GM18873 (cell line): ENCODE data around the gene PGS1.
A peak's percentile ranks its signal among the peaks of the same experiment; 100 is the strongest.

Experiments used
- ATAC-seq: cut with Tn5 transposase; IDR thresholded peaks from one replicate; pipeline ENCODE4 v1.9.1; 2021; ENCODE audit warnings: mild to moderate bottlenecking, moderate library complexity, moderate number of reproducible peaks; ENCODE audit not compliant: unreplicated experiment, low FRiP score

The PGS1 gene

GRCh38 chr17:78346605-78347250, 31.7 kb upstream of the PGS1 start:
- no peak for ATAC-seq

DNA sequence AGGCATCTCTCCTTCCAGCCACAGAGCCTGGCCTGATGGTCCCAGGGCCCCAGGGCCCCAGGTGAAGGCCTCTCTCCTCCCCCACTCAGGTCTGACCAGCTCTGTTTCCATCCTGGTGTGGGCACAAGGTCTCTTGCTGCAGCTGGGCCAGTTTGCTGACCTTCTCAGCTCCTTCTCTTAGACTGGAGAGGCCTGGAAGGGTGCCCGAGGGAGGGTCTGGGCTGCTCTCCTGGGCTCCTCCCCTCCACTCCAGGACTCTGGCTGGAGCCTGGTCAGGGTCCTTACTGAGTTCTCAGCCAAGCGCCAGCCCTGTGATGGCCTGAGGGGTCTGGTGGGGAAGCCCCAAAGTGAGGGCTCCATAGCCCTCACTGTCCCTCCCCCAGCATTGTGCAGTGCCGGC, 31.0 kb upstream of the PGS1 start:
- ATAC-seq: no peak

DNA sequence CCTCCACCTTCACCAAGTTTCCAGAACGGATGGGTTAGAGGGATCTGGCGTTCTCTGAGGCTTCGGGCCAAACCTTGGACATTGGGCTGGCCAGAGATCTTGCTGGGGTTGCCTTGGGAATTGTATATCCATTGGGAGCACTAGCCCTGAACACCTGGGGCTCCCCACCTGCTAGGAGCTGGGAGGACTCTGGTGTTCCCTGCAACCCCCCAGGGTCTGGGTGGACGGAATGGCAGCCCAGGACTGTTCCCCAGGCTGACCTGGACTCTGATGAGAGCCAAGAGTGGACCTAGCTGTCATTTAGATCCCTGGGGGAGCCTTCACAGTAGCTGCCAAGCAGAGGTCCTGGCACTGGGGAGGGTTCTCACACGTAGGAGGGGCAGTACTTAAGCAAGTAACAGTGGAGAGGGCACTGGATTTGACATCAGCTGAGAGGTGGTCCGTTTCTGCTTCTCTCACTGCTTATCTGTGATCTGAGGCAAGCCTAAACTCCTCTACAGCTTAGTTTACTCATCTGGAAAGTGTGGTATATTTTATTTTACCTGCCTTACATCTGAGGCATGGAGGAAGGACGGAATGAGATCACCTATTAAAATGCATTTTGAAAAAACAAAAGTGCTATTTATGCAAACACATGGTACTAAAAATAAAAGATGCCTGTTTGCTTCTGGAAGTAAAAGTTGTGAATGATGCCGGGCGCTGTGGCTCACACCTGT, 30.2 kb upstream of the PGS1 start:
- ATAC-seq: no peak

- ATAC-seq: no peak
Measured at GRCh38 chr17:78349891-78350642, 28.4 kb upstream of the PGS1 start.

DNA sequence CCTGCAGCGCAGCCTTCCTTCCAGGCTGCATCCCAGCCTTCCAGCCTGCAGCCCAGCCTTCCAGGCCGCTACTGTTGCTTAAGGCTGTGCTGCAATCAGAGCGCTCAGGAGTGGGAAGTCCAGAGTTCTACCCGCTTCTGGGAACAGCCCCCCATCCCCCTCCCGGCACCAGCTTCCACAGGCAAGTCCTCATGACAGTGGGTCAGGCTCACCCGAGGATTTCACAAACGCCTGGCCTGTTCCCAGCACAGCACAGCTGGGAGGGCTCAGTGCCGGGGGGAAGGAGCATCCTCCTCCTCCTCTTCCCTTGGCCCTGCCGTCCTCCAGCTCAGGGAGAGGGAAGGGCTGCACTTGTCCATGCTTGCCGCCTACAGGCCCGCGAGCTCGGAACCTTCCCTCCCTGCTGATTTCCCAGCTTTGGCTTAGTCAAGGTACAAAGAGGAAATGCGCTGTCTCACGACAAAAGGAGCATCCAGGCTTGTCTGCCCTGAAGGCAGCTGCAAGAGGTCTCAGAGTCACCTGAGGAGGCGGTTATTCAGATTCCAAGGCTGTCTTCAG, 26.9 kb upstream of the PGS1 start:
- ATAC-seq: no peak

DNA sequence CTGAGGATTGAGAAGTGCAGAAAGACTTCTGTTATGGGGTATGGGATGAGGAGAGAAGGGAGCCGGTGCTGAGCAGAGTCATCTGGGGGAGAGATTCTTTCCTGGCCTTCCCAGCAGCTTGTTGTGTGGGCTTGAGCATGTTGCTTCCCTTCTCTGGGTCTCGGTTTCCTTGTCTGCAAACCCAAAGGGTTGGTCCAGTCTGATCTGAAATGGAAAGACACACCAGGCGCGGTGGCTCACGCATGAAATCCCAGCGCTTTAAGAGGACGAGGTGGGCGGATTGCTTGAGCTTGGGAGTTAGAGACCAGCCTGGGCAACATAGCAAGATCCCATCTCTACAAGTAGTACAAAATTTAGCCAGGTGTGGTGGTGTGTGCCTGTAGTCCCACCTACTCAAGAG, 24.6 kb upstream of the PGS1 start:
- ATAC-seq: no peak

GRCh38 chr17:78355045-78355641, 23.3 kb upstream of the PGS1 start:
- ATAC-seq: no peak

DNA sequence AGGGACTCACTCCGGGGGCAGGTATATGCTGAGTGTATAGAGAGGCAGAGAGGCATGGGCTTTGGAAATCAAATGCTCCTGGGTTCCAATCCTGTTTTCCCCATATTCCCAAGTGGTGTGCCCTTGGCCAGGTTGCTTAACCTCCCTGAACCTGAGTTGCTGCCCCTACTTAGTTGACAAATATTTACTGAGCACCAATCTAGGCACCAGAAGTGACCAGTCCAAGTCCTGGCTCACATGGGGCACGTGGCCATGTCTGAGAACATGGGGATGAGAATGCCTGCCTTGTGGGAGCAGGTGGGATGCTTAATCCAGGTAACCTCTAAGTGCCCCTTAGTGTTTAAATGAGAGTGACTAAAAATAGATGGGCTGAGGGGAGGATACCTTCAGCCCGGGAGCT, 22.7 kb upstream of the PGS1 start:
- no peak for ATAC-seq

DNA sequence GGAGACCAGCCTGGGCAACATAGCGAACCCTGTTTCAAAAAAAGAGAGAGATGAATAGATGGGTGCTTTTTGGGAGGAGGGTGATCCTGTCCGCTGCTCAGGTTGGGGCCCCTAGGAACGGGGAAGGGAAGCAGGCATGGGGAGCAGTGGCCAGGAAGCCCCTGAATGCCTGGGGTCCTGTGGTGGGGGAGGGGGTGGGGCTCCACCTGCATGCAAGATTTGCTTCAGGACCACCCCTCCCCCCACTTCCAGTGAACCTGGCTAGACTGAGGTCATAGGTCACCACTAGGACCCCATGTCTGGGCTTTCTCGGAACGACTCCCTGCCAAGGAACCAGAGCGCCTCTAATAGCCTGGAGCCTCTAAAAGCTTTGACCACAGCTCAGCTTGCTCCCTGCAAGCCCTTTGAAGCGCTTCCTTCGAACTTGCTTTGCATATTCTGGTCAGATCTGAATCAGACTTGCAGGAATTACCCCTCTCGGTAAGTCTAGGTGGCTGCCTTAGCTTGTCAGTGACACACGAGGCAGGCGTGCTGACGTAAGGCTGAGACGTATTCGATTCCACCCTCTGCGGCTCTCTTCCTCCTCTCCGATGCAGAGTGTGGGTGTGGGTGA, 22.2 kb upstream of the PGS1 start:
- peak; percentile 51 for ATAC-seq

DNA sequence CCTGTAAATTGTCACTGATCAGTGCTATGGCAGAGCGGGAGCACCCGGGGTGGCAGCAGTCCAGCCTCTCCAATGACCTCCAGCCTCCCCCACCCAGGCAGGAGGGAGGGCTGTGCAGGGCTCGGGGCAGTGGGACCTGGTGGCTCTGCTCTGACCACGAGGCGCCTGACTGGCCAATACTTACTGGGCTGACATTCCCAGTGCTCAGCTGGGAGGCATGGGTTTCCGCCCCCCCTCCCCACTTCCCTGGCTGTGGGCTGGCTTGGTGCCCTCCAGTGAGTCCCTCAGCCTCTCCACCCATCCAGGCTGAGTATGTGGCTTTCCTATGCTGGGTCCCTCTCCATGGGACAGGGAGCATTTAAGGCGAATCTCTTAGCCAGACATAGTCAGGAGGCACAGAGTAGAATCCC, 21.3 kb upstream of the PGS1 start:
- ATAC-seq: no peak

DNA sequence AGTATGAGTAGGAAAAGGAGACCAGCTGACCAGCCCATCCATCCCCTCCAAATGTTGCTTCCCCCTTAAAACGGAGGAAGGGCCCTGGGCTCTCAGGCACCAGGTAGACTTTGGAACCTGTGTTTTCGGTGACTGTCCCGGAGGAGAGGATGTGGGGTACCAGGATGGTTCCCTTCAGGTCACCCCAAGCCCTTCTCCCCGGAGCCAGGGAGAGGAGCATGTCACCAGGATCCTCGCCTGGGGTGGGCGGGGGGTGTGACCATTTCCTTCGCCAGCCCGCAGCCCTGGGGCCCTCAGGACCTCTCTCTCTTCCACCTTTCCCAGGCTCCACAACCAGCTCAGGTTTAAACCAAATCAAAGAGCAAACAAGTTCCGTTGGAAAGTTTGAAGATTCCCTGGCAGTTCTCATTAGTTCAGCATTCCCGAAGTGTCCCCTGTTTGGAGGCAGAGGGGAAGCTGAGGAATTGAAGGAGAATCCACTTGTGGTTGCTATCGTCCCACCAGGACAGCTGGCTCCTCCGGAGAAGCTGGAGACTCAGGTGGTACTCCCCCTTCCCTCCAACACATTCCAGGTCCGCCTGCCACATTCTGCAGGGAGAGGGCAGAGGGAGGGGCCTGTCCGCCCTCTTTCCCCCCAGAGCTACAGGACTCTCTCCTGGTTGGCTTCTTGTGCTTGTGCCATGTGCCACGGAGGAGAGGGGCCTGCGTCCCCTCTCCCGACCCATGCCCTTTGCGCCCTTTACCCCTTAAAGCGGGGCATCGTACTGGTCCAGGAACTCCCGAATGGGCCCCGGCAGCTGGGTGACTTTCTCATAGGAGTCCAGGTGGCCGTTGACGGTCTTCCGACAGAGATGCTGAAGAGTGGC, 20.5 kb upstream of the PGS1 start:
- ATAC-seq: no peak

DNA sequence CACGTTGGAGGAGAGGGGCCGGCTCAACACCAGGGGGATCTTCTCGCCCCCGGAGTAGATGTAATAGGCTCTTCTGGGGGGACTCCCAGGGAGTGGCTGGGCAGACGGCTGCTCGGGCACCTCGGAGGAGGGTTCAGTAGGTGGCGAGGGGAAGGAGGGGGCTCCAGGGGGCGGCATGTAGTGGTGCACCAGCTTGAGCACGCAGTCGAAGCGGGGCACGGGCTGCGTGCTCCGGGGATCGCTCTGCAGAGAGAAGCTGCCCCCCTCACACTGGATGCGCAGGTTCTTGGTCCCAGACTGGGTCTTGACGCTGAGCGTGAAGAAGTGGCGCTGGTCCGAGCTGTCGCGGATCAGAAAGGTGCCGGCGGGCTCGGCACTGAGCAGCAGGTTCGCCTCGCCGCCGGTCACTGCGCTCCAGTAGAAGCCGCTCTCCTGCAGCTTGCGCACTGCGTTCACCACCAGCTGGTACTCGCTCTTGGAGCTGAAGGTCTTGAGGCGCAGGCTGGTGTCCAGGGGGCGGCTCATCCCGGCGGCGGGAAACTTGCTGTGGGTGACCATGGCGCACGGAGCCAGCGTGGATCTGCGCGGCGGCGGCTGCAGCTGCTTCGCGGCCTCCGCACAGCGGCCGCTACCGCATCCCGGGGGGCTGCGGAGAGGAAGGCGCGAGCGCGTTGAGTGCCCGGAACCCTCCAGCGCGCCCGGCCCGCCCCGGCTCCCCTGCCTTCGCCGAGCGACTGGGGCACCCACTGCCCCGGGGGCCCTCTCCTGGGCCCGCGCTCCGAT, 19.7 kb upstream of the PGS1 start:
- ATAC-seq: no peak

DNA sequence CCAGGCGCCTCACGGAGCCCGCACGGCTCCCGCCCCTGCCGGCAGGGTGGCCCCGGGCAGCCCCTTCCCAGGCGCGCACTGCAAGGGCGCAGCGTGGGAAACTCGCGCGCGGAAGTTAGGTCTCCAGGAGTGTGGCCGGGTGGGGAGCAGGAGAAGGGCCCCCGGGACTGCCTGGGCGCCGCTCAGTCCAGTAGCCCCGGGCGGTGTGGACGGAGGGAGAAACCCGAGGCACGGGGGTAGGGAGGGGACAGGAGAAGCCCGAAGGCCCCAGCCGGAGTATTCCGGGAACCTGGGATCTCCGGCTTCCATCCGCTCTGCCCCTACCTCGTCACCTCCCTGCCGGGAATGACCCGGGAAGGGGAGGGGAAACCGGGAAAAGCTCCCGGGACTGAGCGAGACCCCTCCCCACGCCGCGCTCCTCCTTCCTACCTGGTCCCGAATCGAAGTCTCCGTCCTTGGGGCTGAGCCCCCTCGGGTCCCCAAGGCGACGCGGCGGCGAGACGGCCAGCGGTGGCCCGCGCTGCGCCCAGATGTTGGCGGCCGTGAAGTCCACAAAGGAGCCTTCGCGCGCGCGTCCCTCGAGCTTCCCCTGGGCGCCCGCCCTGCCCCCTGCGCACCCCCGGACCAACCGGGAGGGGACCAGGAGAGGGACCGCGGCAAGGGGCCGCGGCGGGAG, 19.0 kb upstream of the PGS1 start:
- no peak for ATAC-seq

DNA sequence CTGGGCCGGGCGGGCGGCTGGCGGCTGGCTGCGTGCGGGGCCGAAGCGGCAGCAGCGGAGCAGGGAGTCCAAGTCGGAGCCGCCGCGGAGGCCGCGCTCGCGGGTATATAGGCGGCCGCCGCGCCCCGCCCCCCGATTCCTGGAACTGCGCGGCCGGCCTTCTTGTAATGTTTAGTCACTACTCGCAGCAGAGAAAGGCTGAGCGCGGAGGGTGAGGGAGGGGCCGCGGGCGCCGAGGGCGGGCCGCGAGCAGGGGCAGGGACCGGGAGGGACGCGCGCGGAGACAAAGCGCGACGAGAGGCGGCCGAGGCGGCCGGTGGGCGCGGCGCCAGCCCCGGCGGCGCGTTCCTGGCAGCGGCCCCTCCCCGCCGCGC, 18.5 kb upstream of the PGS1 start, which contains the start of gene SOCS3:
SOCS3 (minus strand) TSS at position 81 of the 374 bp plus-strand sequence. CDS start 982 bp downstream, outside the sequence.
- ATAC-seq: no peak

DNA sequence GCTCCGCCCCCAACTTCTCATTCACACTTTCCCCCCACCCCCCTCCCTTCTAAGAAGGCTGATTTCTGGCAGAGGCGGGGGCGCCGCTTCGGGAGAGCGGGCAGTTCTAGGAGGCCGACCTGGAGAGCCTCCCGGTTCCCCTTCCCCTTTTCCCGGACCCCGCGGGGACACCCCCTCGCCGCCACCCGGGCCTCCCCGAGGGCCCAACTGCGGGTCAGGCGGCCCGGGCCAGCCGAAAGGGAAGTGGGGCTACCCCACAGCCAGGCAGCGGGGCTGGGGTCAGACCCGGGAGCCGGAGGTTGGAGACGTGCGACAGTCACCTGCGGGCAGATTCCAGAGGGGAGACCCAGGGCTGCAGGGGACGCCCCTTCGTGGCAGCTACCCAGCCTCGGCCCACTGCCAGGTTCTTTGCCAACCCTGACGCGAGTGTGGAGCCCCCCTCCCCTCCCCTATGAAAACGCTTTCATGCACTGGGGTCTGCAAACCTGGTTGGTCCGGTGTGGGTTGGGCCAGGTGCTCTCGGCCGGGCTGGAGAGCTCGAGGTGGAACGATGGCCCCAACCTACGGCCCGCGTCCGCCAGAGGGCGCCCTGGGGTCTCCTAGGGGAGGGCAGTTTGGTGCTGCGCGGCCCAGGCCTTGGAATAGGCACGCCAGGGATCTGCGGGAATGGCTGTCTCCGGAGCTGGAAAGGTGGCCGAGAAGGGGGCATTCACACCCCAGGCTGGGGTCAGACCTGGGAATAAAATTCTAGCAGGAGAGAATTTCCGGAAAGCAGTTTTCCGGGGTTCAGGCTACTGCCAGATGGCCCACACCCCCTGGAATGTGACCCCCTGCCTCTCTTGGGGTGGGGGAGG, 17.9 kb upstream of the PGS1 start:
- no peak for ATAC-seq

DNA sequence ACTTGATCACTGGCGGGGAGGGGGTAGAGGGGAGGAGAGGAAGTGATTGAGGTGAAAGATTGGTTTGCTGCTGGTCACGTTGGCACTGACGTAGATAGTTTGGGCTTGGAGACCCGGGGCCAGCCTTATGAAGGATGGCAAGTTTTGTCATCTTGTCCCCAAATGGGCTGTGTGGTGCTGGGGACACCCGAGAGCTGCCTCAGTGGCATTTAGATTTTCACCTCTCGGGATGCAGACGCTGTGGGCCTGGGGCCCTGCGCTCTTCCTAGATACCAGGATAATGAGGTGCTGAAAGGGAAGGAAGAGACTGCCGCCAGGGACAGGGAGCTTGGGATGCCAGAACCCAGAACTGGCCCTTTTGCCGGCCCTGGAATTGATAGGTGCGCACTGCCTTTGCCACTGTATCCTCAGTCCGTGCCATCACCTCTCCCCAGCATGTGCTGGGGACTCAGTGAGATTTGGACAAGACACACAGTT, 17.2 kb upstream of the PGS1 start:
- no peak for ATAC-seq

DNA sequence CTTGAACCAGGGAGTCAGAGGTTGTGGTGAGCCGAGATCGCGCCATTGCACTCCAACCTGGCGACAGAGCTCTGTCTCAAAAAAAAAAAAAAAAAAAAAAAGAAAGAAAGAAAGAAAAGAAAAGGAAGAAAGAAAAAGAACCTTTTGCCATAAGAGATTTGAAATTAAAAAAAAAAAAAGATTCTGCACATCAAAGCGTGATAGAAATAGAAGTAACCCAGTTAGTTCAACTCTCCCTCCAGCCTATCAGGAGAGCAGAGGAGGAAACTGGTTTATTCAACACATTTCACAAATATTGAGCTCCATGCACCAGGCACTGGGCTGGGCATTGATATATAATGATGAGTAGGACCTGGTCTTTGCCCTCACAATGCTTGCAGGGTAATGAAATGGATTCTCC, 16.2 kb upstream of the PGS1 start:
- ATAC-seq: no peak
